Hepatocyte (in vitro differentiated cells): ENCODE results near the gene TRIM52. TPM values are rescaled to one million over a fixed set of nuclear protein-coding genes. Genes with fewer than 3 reads are reported as not detected.
A peak's percentile ranks its signal among the peaks of the same experiment; 100 is the strongest.

Source experiments
- DNase-seq: peaks from one replicate; pipeline ENCODE4 v3.0.0-alpha.2; 2016; ENCODE audit warnings: low spot score
- H2AFZ ChIP-seq: fragments of 200-600 bp; sonication (generic); 2 replicates; pipeline ENCODE4 v1.6.0; 2016; ENCODE audit warnings: antibody characterized with exemption, mild to moderate bottlenecking
- H3K27ac ChIP-seq: fragments of 200-600 bp; sonication (generic); 2 replicates; pipeline ENCODE4 v1.5.1; 2016; ENCODE audit warnings: mild to moderate bottlenecking
- H3K27me3 ChIP-seq: fragments of 200-600 bp; sonication (generic); 2 replicates; pipeline ENCODE4 v1.6.1; 2016
- H3K36me3 ChIP-seq: fragments of 200-600 bp; sonication (generic); replicated peaks from 2 replicates; pipeline ENCODE4 v1.5.1; 2016; ENCODE audit warnings: low read depth; ENCODE audit not compliant: insufficient read depth
- H3K4me1 ChIP-seq: fragments of 200-600 bp; sonication (generic); 2 replicates; pipeline ENCODE4 v1.5.1; 2016; ENCODE audit warnings: mild to moderate bottlenecking, moderate library complexity; ENCODE audit not compliant: insufficient read depth
- H3K4me2 ChIP-seq: fragments of 200-600 bp; sonication (generic); 2 replicates; pipeline ENCODE4 v1.6.0; 2016
- H3K4me3 ChIP-seq: fragments of 200-600 bp; sonication (generic); 2 replicates; pipeline ENCODE4 v1.5.1; 2016; ENCODE audit warnings: mild to moderate bottlenecking
- H3K79me2 ChIP-seq: fragments of 200-600 bp; sonication (generic); 2 replicates; pipeline ENCODE4 v1.6.0; 2017; ENCODE audit warnings: mild to moderate bottlenecking
- H3K9me2 ChIP-seq: fragments of 200-600 bp; sonication (generic); replicated peaks from 2 replicates; pipeline ENCODE4 v1.6.0; 2017; ENCODE audit warnings: mild to moderate bottlenecking; ENCODE audit not compliant: insufficient read depth
- H3K9me3 ChIP-seq: fragments of 200-600 bp; sonication (generic); 2 replicates; pipeline ENCODE4 v1.5.1; 2016; ENCODE audit warnings: low read depth, mild to moderate bottlenecking
- H4K20me1 ChIP-seq: fragments of 200-600 bp; sonication (generic); 2 replicates; pipeline ENCODE4 v1.6.0; 2016; ENCODE audit warnings: mild to moderate bottlenecking; ENCODE audit not compliant: insufficient read depth, poor library complexity, severe bottlenecking
- CTCF ChIP-seq: fragments of 200-600 bp; sonication (generic); IDR thresholded peaks from 2 replicates; pipeline ENCODE4 v1.5.1; 2016; ENCODE audit warnings: antibody characterized with exemption, mild to moderate bottlenecking; ENCODE audit not compliant: poor library complexity
- EZH2 ChIP-seq: fragments of 200-600 bp; sonication (generic); IDR thresholded peaks from 2 replicates; pipeline ENCODE4 v1.6.1; 2016; ENCODE audit warnings: antibody characterized with exemption, mild to moderate bottlenecking, borderline replicate concordance
- EZH2phosphoT487 ChIP-seq: fragments of 200-600 bp; sonication (generic); IDR thresholded peaks from one replicate; pipeline ENCODE4 v1.6.1; 2018; ENCODE audit warnings: antibody characterized with exemption, mild to moderate bottlenecking, low read depth, moderate library complexity; ENCODE audit not compliant: unreplicated experiment, severe bottlenecking
- WGBS: methylation state at CpG from one replicate; pipeline ENCODE4 v1.1.6; 2016; ENCODE audit warnings: low lambda C conversion rate; ENCODE audit errors: missing lambda C conversion rate; 5-methylcytosine and 5-hydroxymethylcytosine counted together
- polyA plus RNA-seq: library from polyadenylated mRNA; unstranded; fragments of >200 nt; fragmentation: Nextera tagmentation; extraction: Ambion mirVana; gene quantifications from 2 replicates; pipeline ENCODE4 v1.2.1, GENCODE V29; 2016
- total RNA-seq: library from RNA; depleted of rRNA; stranded (reverse); fragments of >200 nt; gene quantifications from 2 replicates; pipeline ENCODE4 v1.2.3, GENCODE V29; 2014

The TRIM52 gene
- total and polyA plus RNA-seq, 2 experiments from 2014 or later = 9.9 to 13.2 TPM

- no peaks in the 10 kb centered on the region for H4K20me1 ChIP-seq
- peak overlapping the region; percentile 78 for H3K4me2 ChIP-seq
- TF ChIP-seq EZH2phosphoT487 = no peak
- TF ChIP-seq CTCF = no peak
- TF ChIP-seq EZH2 = no peak
- H3K79me2 ChIP-seq = no peaks in the 10 kb centered on the region
- H3K27ac ChIP-seq = peak overlapping the region; percentile 17
- H3K27me3 ChIP-seq = no peaks in the 10 kb centered on the region
- no peaks in the 10 kb centered on the region for H3K9me3 ChIP-seq
- 48% methylated on average over 10 of the region's 10 CpGs for WGBS
- no peaks in the 10 kb centered on the region for H3K9me2 ChIP-seq
- peak overlapping the region; percentile 12 for H3K4me3 ChIP-seq
- no peaks in the 10 kb centered on the region for H3K4me1 ChIP-seq
- no peak for DNase-seq
- no peaks in the 10 kb centered on the region for H3K36me3 ChIP-seq
- H2AFZ ChIP-seq = peak overlapping the region; percentile 53
Observed at GRCh38 chr5:181218795-181219124, 42.2 kb downstream of the TRIM52 start.

GRCh38 chr5:181217803-181218062 lies 43.2 kb downstream of the TRIM52 start:
- H4K20me1 ChIP-seq = no peaks in the 10 kb centered on the region
- WGBS = 6% methylated on average over 13 of the region's 13 CpGs
- peak overlapping the region; percentile 25 for H3K4me3 ChIP-seq
- no peaks in the 10 kb centered on the region for H3K79me2 ChIP-seq
- H3K4me2 ChIP-seq = peak overlapping the region; percentile 78
- no peaks in the 10 kb centered on the region for H3K36me3 ChIP-seq
- H3K9me2 ChIP-seq = no peaks in the 10 kb centered on the region
- no peaks in the 10 kb centered on the region for H3K9me3 ChIP-seq
- DNase-seq = peak; percentile 26
- no peaks in the 10 kb centered on the region for H3K4me1 ChIP-seq
- H3K27me3 ChIP-seq = peaks cover 4% of the 10 kb centered on the region
- H2AFZ ChIP-seq = peak overlapping the region; percentile 57
- TF ChIP-seq EZH2 (no peak), CTCF (peak; percentile 0)
- peak overlapping the region; percentile 18 for H3K27ac ChIP-seq

- 1% methylated on average over 45 of the region's 46 CpGs for WGBS
- no peaks in the 10 kb centered on the region for H3K9me3 ChIP-seq
- H2AFZ ChIP-seq = peak overlapping the region; percentile 57
- no peaks in the 10 kb centered on the region for H3K79me2 ChIP-seq
- peak; percentile 69 for DNase-seq
- no peaks in the 10 kb centered on the region for H3K36me3 ChIP-seq
- peaks cover 4% of the 10 kb centered on the region for H3K27me3 ChIP-seq
- no peaks in the 10 kb centered on the region for H4K20me1 ChIP-seq
- TF ChIP-seq CTCF = peak; percentile 2
- no peak for TF ChIP-seq EZH2phosphoT487
- peak overlapping the region; percentile 25 for H3K4me3 ChIP-seq
- H3K27ac ChIP-seq = peak overlapping the region; percentile 18
- H3K4me1 ChIP-seq = no peaks in the 10 kb centered on the region
- no peaks in the 10 kb centered on the region for H3K9me2 ChIP-seq
- peak overlapping the region; percentile 78 for H3K4me2 ChIP-seq
Observed at GRCh38 chr5:181217111-181217802, 43.7 kb downstream of the TRIM52 start.
